ENCODE data around the gene LRRC18.

Gene LRRC18

GRCh38 chr10:48884179-48885045 lies 55.2 kb downstream of the LRRC18 start:
- TF ChIP-seq TAF1 (IDR thresholded peaks at IDR 0.05; ENCODE audit: borderline replicate concordance, insufficient read depth, low read length) (no peak), SIN3A (IDR thresholded peaks at IDR 0.05; ENCODE audit: borderline replicate concordance, insufficient read depth, low read length) (no peak), REST (IDR thresholded peaks at IDR 0.05; ENCODE audit: insufficient read depth in 1 of 2, low read depth in 2 of 2, low read length in 2 of 2) (no peak), POLR2AphosphoS5 (IDR thresholded peaks at IDR 0.05; ENCODE audit: low read depth, low read length) (no peak), FOXP2 (optimal IDR thresholded peaks at IDR 0.05; ENCODE audit: borderline replicate concordance, extremely low read depth, extremely low read length, insufficient read depth) (no peak)

DNA sequence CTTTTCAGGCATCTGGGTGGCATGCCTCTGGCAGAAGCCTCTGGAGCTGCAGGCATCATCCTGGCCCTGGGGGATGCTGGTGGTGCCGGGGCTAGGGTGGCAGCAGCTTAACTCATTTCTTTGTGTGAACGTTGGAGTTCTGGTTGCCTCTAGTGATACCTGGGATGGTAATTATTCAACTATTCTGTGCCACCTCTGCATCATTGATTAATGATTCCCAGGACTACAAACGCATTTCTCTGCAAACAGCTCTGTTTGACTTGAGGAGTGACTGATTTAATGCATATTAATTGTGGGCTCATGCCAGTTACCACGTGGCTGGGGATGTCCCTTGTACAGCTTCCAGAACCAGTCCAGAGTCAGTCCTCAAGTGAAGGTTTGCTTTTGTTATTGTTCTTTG lies 55.9 kb downstream of the LRRC18 start:
- TF ChIP-seq FOXP2 (optimal IDR thresholded peaks at IDR 0.05; ENCODE audit: borderline replicate concordance, extremely low read depth, extremely low read length, insufficient read depth) (no peak), SIN3A (IDR thresholded peaks at IDR 0.05; ENCODE audit: borderline replicate concordance, insufficient read depth, low read length) (no peak), REST (IDR thresholded peaks at IDR 0.05; ENCODE audit: insufficient read depth in 1 of 2, low read depth in 2 of 2, low read length in 2 of 2) (no peak), POLR2AphosphoS5 (IDR thresholded peaks at IDR 0.05; ENCODE audit: low read depth, low read length) (no peak), TAF1 (IDR thresholded peaks at IDR 0.05; ENCODE audit: borderline replicate concordance, insufficient read depth, low read length) (no peak)

DNA sequence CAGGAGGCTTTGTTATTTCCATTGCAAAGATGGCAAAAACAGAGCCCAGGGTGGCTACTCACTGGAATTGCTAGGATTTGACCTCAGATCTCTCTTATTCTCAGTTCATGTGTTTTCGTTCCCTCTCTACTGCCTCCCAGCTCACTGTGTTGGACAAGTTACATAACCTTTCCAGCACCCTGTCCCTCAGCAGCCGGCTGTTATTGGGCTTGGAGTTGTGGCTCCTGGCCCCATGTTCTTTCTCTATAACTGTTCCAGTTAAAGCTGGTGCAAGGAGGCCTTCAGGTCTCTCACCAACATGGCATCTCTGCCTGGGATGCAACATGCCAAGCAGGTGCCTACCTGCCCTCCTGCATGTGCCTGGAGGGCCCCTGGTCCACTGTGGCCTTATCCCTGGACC lies 56.8 kb downstream of the LRRC18 start:
- TF ChIP-seq FOXP2 (optimal IDR thresholded peaks at IDR 0.05; ENCODE audit: borderline replicate concordance, extremely low read depth, extremely low read length, insufficient read depth) (no peak), POLR2AphosphoS5 (IDR thresholded peaks at IDR 0.05; ENCODE audit: low read depth, low read length) (no peak), SIN3A (IDR thresholded peaks at IDR 0.05; ENCODE audit: borderline replicate concordance, insufficient read depth, low read length) (no peak), TAF1 (IDR thresholded peaks at IDR 0.05; ENCODE audit: borderline replicate concordance, insufficient read depth, low read length) (no peak), REST (IDR thresholded peaks at IDR 0.05; ENCODE audit: insufficient read depth in 1 of 2, low read depth in 2 of 2, low read length in 2 of 2) (no peak)

- TF ChIP-seq POLR2AphosphoS5 (IDR thresholded peaks at IDR 0.05; ENCODE audit: low read depth, low read length) (no peak), TAF1 (IDR thresholded peaks at IDR 0.05; ENCODE audit: borderline replicate concordance, insufficient read depth, low read length) (no peak), FOXP2 (optimal IDR thresholded peaks at IDR 0.05; ENCODE audit: borderline replicate concordance, extremely low read depth, extremely low read length, insufficient read depth) (no peak), SIN3A (IDR thresholded peaks at IDR 0.05; ENCODE audit: borderline replicate concordance, insufficient read depth, low read length) (no peak), REST (IDR thresholded peaks at IDR 0.05; ENCODE audit: insufficient read depth in 1 of 2, low read depth in 2 of 2, low read length in 2 of 2) (no peak)
These were observed 57.7 kb downstream of the LRRC18 start for GRCh38 chr10:48881937-48882336.

Data from PFSK-1 (cell line).